Subcutaneous abdominal adipose tissue (tissue), 5 donors: Measurements from ENCODE around the gene MKLN1.
"Not testable (repeated sequence)": the region's sequence is repeated elsewhere in the genome, so short reads cannot be mapped to it uniquely, and the experiment has no call there.

Experiments
- H3K27ac ChIP-seq: one replicate; pipeline ENCODE4 v1.7.0; 2013; ENCODE audit warnings: low read depth, mild to moderate bottlenecking, inconsistent platforms, low read length, moderate library complexity
- H3K27me3 ChIP-seq, 5 donors: one replicate each; pipeline ENCODE4 v1.7.0; 2013; ENCODE audit warnings: low read length in 5 of 5, inconsistent platforms in 1 of 5; ENCODE audit not compliant: control insufficient read depth in 5 of 5, insufficient read depth in 4 of 5
- H3K36me3 ChIP-seq, 5 donors: one replicate each; pipeline ENCODE4 v1.7.0; 2013; ENCODE audit warnings: low read length in 5 of 5; ENCODE audit not compliant: control insufficient read depth in 5 of 5, insufficient read depth in 5 of 5
- H3K4me1 ChIP-seq, 5 donors: one replicate each; pipeline ENCODE4 v1.7.0; 2013; ENCODE audit warnings: low read length in 5 of 5, mild to moderate bottlenecking in 3 of 5, moderate library complexity in 1 of 5; ENCODE audit not compliant: control insufficient read depth in 5 of 5, insufficient read depth in 5 of 5
- H3K4me3 ChIP-seq, 5 donors: one replicate each; pipeline ENCODE4 v1.7.0; 2013; ENCODE audit warnings: low read length in 5 of 5, low read depth in 1 of 5
- H3K9ac ChIP-seq, 5 donors: one replicate each; pipeline ENCODE4 v1.7.0; 2013; ENCODE audit warnings: low read length in 5 of 5, mild to moderate bottlenecking in 4 of 5, moderate library complexity in 3 of 5
- H3K9me3 ChIP-seq, 5 donors: one replicate each; pipeline ENCODE4 v1.7.0; 2013; ENCODE audit warnings: low read length in 5 of 5; ENCODE audit not compliant: control insufficient read depth in 5 of 5
- donor health status: healthy.
- donor health status: healthy.
- donor health status: healthy.
- donor health status: healthy.
- donor health status: healthy.

The MKLN1 gene

DNA sequence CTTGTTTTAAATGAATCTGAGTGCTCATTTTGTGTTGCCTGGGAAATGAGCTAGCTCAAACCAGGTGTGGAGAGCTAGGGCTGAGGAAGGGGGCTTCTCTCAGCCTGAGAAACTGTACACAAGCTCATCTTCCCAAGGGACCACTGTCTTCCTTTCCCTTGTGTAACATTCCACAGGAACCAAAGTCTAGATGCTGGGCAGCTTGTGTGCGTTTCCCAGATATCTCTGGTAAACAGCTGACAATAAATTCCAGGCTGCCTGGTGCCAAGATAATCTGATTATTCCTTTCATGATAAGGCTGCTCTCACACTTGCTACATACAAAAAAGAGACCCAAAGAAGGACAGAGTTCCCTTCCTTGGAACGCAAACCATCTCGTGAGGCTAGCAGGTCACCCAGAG is 33.1 kb upstream of the MKLN1 start:
- Histone ChIP-seq H3K27ac (no peak overlapping the region), H3K4me3 (no peak overlapping the region), H3K36me3 (no peaks in the 10 kb centered on the region), H3K4me1 (peaks cover 0 to 16% (median 10%) of the 10 kb centered on the region in 5 donors), H3K27me3 (no peaks in the 10 kb centered on the region), H3K9ac (no peak overlapping the region), H3K9me3 (no peaks in the 10 kb centered on the region)

DNA sequence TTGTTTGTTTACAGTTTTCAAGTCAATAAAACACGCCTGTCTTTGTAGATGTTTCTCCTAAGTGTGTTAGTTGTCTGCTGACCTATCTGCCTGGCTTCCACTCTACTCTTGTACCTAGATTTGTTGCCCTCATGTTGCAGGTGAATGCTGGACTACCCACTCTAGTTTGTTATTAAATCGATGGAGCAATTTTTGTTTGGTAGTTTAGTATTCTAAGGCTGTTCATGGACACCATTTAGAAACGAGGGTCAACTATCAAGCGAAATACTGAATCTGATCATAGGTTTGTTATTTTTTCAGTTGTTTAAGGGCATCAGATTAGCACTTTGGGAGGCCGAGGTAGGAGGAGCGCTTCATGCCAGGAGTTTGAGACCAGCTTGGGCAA is 29.1 kb upstream of the MKLN1 start:
- Histone ChIP-seq H3K27me3 (no peaks in the 10 kb centered on the region), H3K9me3 (no peaks in the 10 kb centered on the region), H3K9ac (no peak overlapping the region), H3K4me1 (peaks cover 0 to 11% (median 8%) of the 10 kb centered on the region in 5 donors), H3K36me3 (no peaks in the 10 kb centered on the region), H3K27ac (no peak overlapping the region), H3K4me3 (no peak overlapping the region)

GRCh38 chr7:131299074-131299473 is 28.6 kb upstream of the MKLN1 start:
- Histone ChIP-seq H3K36me3 (no peaks in the 10 kb centered on the region), H3K27me3 (no peaks in the 10 kb centered on the region), H3K27ac (no peak overlapping the region), H3K4me1 (peaks cover 0 to 11% (median 8%) of the 10 kb centered on the region in 5 donors), H3K9me3 (no peaks in the 10 kb centered on the region), H3K4me3 (no peak overlapping the region), H3K9ac (no peak overlapping the region)

- no peak overlapping the region for H3K27ac ChIP-seq
- H3K9me3 ChIP-seq: no peaks in the 10 kb centered on the region
- H3K27me3 ChIP-seq: no peaks in the 10 kb centered on the region
- H3K36me3 ChIP-seq: no peaks in the 10 kb centered on the region
- H3K4me3 ChIP-seq: no peak overlapping the region
- no peak overlapping the region for H3K9ac ChIP-seq
- peaks cover 0 to 11% (median 8%) of the 10 kb centered on the region in 5 donors for H3K4me1 ChIP-seq
These were observed 27.6 kb upstream of the MKLN1 start for GRCh38 chr7:131300078-131300477.

DNA sequence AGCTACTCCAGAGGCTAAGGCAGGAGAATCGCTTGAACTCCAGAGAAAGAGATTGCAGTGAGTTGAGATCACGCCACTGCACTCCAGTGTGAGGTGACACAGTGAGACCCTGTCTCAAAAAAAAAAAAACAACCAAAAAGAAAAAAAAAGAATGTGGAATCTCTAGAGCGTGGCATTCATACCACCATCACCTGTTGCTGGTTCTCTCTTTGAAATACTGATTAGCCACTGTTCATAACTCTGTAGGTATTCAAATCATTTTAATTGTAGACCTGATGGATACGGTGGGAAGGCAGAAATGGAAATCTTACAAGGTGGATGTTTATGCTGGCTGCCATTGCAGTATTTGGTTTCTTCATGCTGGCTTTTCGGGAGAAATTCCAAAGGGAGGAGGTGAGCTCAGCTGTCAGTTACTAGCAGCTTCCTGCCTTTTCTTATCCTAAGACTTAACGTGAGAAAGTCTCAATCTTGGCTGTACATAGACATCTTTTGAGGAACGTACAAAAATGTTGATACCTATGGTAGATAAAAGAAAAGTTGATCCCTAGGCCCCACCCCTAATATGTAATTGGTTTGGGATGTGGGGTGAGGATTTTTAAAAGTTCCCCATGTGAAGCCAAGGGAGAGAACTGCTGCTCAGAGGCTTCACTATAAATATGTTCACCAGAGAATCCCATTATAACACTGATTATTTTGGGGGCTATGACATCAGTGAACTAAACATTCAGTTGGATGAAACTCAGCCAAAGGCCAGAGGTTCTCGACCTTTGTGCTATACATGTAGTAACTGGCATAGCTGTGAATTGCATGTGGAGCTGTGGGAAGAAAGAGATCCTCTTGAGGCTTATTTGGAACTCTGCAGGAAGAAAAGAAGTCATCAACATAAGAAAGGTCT is 26.9 kb upstream of the MKLN1 start:
- H3K4me1 ChIP-seq: peaks cover 0 to 11% (median 8%) of the 10 kb centered on the region in 5 donors
- no peaks in the 10 kb centered on the region for H3K9me3 ChIP-seq
- H3K36me3 ChIP-seq: no peaks in the 10 kb centered on the region
- no peak overlapping the region for H3K9ac ChIP-seq
- no peaks in the 10 kb centered on the region for H3K27me3 ChIP-seq
- H3K4me3 ChIP-seq: no peak overlapping the region
- H3K27ac ChIP-seq: no peak overlapping the region

DNA sequence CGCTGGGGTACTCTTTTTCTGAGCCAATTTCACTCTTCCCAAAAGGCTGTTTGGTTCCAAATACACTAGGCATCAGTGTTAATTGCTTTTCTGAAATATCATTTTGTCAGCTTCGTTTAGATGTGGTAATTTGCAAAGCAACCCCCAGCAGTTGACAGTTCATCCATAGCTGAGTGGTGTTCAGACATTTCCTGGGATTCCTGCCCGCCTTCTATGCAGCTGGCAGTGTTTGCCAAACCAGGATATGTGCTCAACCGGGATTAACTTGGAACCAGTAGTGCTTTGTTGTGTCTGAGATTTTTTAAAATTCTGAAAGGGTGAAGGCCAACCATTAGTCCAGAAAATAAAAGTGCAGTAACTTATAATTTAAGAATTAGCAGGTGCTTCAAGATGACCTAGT is 25.2 kb upstream of the MKLN1 start:
- Histone ChIP-seq H3K27ac (no peak overlapping the region), H3K4me1 (peaks cover 0 to 11% (median 8%) of the 10 kb centered on the region in 5 donors), H3K9me3 (peaks cover 0 to 7% (median 0%) of the 10 kb centered on the region in 5 donors), H3K9ac (no peak overlapping the region), H3K36me3 (no peaks in the 10 kb centered on the region), H3K27me3 (no peaks in the 10 kb centered on the region), H3K4me3 (no peak overlapping the region)

DNA sequence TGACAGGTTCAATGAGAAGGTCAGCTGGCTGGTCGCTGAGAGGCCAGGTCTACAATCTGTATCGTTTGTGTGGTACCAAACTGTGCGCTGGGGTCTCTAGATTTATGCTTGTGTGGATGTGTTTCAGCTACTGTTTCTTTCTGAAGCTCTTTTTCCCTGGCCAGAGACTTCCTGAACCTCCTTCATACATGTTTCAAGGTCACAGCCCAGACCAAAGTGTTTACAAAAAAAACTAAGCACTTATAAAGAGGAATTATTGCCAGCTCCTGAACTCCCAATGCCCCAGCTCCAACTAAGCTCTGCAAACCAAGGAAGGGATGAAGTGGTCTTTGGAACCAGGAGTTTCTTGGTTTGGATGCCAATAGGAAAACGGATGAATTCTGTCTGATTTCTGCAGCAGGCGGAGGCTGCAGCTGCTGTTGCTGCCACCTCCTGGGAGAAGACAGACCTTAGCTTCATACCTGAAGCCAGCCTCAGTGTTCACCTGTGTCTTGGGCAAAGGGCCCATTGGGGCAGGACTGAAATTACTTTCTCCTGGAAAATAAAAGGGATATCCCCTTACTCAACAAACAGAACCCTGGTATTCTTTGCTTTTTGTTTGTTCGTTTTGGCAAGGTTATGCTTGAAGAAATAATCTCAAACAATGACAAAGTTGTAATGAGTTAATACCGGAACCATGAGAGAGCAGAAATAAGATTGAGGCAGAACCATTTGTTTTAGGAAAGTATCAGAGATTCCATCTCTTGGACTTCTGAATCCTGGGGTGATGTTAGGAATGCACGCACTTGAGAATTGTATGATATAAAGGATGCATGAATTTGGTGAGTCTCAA is 24.6 kb upstream of the MKLN1 start:
- H3K27me3 ChIP-seq: no peaks in the 10 kb centered on the region
- no peak overlapping the region for H3K27ac ChIP-seq

DNA sequence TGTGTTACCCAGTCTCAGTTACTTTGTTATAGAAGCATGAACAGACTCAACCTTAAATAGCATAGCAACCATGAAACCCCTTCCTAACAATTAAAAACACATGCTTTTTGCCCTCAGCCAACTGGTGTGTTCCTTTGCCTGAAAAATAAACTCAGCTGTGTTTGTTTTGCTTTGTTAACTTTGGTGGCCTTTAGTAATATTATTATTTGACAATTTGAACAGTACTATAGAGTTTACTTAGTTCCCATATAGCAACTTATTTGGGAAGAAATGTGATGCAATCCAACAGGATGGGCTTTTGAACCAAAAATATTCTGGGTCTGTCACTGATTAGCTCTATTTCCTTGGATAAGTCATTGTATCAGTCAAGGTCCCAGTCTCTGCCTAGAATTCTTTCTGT is 22.5 kb upstream of the MKLN1 start:
- no peak overlapping the region for H3K4me3 ChIP-seq
- no peak overlapping the region for H3K27ac ChIP-seq
- H3K9me3 ChIP-seq: peaks cover 0 to 8% (median 0%) of the 10 kb centered on the region in 5 donors
- H3K36me3 ChIP-seq: no peaks in the 10 kb centered on the region
- no peak overlapping the region for H3K9ac ChIP-seq
- peaks cover 0 to 11% (median 8%) of the 10 kb centered on the region in 5 donors for H3K4me1 ChIP-seq
- H3K27me3 ChIP-seq: no peaks in the 10 kb centered on the region

More for the DNA sequence above, 24.6 kb upstream of the MKLN1 start:
- Histone ChIP-seq H3K4me1 (peaks cover 0 to 11% (median 8%) of the 10 kb centered on the region in 5 donors), H3K9me3 (peaks cover 0 to 8% (median 0%) of the 10 kb centered on the region in 5 donors), H3K4me3 (no peak overlapping the region), H3K36me3 (no peaks in the 10 kb centered on the region), H3K9ac (no peak overlapping the region)

- H3K4me3 ChIP-seq, H3K9me3 ChIP-seq, H3K27ac ChIP-seq, H3K27me3 ChIP-seq, H3K4me1 ChIP-seq, H3K36me3 ChIP-seq, H3K9ac ChIP-seq: not testable (repeated sequence)
These were observed 21.6 kb upstream of the MKLN1 start for GRCh38 chr7:131306041-131306440.

- peaks cover 0 to 3% (median 0%) of the 10 kb centered on the region in 5 donors for H3K36me3 ChIP-seq
- H3K4me3 ChIP-seq: no peak overlapping the region
- H3K9me3 ChIP-seq: peaks cover 0 to 8% (median 0%) of the 10 kb centered on the region in 5 donors
- H3K27me3 ChIP-seq: no peaks in the 10 kb centered on the region
- H3K4me1 ChIP-seq: peaks cover 0 to under 1% (median 0%) of the 10 kb centered on the region in 5 donors
- H3K9ac ChIP-seq: no peak overlapping the region
- H3K27ac ChIP-seq: no peak overlapping the region
These were observed 20.9 kb upstream of the MKLN1 start for GRCh38 chr7:131306777-131307176.
